NK-92 (cell line): Measurements from ENCODE around the gene NKX2-1.

Source experiments
- DNase-seq: peaks from one replicate; lab custom pipeline; 2025; ENCODE audit not compliant: unreplicated experiment; lab: John Stamatoyannopoulos, UW

The NKX2-1 gene

GRCh38 chr14:36518031-36518585, 1.9 kb downstream of the NKX2-1 start:
- DNase-seq, result no peak

GRCh38 chr14:36517242-36518030, 2.6 kb downstream of the NKX2-1 start:
- DNase-seq, result no peak

- no peak for DNase-seq
Observed at GRCh38 chr14:36516719-36517241, 3.3 kb downstream of the NKX2-1 start.

DNA sequence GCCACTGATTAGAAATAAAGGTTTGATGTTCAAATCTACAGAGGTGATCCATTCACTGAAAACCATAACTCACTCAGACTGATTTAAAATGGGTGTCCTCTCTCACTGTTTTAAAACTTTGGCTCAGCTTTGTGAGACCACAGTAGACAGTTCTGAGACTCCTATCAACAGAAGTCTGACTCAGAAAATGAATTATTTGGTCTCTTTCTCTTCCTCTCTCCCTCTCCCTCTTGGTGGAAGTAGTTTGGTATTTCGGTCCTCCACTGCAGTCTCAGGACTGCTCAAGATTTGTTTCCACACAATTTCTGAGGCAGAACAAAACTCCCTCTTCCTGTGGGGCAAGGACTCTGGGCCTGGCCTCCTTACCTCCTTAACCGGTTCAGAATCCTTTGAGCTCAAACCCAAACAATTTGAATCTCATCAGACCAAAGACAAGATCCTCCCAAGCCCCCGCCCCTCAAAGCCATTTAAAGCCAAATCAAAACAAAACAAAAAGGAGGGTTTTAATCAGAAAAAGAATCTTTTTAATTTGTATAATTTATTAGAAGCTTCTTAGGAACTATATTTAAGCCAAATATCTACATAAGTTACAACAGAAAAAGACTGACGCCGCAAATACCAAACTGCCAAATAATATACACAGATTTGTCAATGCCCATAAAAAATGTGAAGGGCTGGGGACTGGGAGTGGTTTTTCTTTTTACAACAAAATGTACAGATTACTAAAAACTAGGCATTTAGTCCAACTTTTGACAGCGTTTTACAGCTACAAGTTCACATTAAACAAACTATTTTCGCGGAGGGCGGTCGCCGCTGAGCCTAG, 3.9 kb downstream of the NKX2-1 start:
- DNase-seq, result no peak

DNA sequence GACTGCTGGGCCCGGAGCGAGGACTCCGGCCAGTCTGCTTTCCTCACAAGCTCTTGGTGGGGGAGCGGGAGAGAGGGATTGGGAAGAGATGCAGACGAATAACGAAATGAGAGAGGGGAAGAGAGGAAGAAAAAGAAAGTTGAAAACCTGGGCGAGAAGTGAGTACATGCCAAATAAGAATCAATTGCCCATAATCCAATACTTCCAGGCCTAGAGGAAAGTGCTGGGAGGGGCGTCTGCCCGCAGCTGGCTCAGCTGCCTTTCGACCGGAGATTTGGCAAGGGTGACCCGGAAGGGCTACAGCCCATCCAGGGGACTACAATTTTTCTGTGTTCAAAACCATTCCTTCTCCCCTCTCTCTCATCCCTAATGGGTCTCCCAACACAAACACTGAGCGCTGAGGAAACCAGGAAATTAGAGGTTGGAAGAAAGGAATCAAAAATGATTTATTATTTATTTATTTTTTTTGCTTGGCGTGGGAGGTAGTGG, 4.9 kb downstream of the NKX2-1 start:
- DNase-seq, result no peak

DNA sequence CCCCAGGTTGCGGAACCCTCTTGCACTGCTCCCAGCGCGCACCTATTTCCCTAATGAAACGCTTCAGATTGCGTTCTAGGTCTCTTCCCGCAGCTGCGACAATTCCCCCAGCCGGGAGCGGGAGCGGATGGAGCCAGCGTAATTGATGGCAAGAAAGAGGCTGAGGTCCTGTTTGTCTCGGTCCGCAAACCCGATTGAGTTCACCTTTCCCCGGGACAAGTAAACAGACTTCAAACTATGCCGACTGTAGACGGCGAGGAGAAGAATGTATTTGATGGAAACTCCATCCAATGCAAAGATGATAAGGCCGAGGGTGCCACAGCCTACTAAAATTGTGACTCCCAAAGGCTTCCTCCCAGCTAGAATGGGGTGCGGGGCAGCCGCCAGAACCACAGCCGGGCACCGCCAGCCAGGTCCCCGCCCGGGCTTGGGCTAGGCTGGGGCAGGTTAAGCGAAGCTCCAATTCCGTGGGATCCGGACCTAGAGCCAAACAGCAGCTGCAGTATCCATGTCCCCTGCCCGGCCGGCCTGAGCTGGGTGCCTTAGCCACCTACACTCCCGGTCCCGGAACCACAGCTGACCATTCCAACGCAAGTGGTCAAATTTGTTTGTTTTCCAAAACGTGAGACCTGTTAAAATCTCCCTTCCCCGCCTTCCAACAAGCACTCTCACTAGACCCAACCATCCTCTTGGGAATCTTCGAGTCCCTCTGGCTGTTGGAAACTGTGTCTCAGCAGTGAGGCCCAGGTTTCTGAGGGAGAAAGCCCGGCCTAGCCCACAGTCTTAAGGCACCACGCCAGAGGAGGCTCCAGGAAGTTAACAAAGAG, 5.5 kb downstream of the NKX2-1 start:
- no peak for DNase-seq

- no peak for DNase-seq
Observed at GRCh38 chr14:36513451-36514277, 6.4 kb downstream of the NKX2-1 start.

DNA sequence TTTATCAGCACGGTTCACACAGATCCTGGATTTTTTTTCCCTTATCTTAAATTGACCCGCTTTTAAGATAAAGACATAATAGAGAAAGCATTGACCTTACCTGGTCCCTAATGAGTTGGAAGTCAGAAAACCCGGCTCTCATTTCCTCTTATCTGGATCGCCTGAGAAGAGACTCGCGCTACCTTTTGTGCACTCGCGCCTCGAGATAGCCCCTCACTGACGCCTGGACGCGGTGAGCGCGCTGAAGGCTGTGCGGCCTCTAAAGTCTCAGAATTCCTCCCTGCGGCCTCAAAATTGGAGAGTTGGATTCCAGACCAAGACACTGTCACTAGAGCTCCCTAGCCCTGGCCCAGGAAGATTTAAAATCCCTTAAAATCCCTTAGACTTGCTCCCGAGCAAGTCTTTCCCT, 7.0 kb downstream of the NKX2-1 start:
- no peak for DNase-seq

GRCh38 chr14:36512585-36513003, 7.4 kb downstream of the NKX2-1 start:
- no peak for DNase-seq

DNA sequence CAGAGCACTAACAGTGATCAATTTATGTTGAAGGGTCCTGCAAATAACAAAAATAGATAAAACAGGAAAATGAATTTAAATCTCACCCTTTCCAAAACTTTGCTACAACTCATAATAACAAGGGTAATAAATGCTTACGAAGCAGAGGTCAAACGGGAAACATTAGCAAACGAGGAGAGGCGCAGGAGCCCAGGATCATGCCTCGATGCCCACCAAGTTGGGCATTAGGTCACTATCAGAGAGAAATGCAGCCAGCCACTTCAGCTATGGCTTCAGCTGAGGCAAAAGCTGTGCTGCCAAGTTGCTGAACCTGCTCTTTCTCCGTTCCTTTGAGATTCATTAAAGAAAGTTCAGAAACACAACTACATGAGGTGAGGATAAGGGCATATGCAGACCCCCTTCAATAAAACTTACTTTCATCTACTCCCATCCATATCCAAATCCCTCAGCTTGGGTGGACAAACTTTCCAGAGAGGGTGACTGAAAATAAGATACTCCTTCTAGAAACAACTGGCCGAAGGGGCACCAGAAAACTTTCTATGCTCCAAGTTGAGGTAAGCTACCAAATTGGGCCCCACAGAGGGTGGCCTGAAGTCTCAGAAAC, 7.9 kb downstream of the NKX2-1 start:
- DNase-seq, result no peak

DNA sequence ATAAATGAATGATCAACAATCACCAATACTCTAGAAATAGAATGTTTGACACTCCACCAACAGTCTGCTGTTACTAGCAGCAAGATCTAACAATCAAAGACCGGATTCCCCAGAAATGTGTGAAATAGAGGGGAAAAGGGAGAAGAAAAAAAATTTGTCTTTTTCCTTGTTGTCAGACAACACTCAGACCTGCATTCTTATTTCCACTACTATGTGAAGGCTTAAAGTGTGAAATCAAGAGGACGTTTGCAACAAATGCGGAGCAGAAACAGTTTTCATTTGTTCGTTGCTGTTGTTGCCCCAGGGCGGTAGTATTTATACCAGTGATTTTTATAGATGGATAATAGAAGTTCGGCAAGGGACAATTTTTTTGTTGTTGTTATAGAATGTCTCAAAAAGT, 9.2 kb downstream of the NKX2-1 start:
- DNase-seq, result no peak

- no peak for DNase-seq
Observed at GRCh38 chr14:36510078-36510799, 9.8 kb downstream of the NKX2-1 start.

DNA sequence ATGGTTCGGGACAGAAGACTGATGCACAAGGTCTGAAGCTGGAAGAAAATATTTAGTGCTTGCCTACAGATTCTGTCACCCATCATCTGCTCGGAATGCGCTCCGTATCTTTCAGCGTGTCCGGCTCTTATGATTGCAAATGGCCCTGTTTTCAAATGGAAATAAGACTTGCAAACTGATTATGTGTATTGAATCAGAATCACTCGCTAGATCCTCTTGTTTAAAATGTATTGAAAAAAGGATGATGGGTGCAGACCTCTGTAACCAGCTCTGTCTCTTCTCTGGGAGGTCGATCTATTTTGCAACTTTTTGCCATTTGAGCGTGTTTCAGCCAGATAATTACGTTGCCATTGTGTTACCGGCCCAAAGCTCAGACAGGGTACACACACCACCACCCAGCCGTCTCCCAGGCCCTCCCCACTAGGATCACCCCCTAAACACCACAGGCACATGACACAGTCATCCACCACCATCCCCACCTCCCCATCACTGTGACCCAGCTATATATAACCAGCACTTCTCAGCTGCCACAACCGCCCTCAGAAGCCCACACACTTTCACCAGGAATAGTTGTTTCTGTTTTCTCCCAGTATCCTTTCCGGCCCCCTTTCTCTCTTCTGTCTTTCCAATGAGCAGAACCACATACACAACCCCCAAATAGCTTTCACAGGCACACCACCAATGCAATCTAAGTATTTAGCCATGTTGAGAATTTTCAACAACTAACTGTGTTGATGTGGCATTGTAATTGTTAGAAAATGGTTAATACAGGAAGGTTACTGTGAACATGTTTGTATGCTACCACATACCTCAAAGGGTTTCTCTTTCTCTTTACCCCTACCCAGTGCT, 10.7 kb downstream of the NKX2-1 start:
- DNase-seq, result no peak

- no peak for DNase-seq
Observed at GRCh38 chr14:36508418-36509068, 11.5 kb downstream of the NKX2-1 start.

DNA sequence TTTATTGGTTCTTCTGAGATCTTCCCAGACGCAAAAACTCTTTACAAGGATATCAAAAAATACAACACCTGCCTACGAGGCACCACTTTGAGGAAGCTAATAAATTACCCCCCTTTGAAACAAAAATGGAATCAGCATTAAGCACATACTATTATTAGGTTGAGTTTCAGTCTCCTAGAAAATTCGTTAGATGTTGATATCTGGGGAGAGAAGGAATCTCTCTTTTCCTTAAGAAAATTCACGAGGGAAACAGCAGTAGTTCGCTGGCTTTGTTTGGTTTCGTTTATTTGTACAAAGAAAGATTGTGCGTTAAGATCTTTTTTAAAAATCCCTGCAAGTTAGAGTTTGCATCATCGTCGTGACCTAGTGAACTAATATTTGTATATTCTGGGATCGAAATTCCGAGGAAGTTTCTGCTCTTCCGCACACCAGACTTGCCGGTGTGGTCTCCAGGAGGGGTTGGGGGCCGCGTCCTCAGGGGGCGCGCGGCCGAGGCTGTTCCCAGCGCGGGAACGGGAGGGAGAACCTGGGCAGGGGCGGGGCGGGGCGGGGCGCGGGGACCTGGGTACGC, 12.1 kb downstream of the NKX2-1 start:
- no peak for DNase-seq

DNA sequence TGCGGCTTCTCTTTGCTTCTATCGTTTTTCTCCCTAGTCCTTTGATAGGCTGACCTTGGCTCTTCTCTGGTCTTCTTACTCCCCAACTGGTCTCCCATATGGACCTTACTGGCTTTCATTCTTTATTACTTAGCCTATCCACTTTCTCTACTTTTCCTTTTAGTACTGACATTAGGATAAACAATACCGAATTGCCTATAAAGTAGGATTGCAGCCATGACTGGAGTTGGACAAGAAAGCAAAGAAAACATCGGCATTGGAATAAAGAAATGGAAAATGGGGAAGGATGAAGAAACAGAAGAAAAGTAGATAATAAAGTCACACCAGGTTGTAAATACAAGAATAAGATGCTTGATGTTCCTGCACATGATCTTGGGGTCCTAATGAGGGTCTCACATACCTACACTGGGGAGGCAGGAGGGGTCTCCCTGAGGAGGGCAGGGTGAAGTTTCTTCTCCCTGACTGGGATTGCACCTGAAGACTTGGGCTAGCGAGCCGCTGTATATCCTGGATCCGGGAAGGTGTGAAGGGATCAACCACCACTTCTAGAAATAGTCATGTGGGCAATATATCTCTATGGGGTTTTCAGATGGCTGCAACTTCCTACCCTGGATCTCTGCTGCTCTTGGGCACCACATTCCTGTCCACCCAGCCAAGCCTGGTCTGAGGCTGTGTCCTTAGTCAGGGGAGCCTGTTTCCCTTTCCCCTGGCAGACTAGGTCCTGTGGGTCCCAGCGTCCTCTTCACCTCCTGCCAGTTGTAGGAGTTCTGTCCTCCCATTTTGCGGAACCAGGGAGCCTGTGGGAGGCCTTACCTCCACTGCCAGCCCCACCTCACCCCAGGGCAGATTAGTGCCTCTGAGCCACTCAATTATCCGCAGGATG, 13.1 kb downstream of the NKX2-1 start:
- no peak for DNase-seq
